GM12801 (cell line): Measurements from ENCODE around the gene SPTLC2.

Source experiments
- TF ChIP-seq, protein P1 (sequence below): IDR thresholded peaks from one replicate; pipeline ENCODE4 v1.5.1; 2011; ENCODE audit warnings: control low read depth; ENCODE audit not compliant: insufficient read length; ENCODE audit errors: extremely low read depth

SPTLC2 gene

DNA sequence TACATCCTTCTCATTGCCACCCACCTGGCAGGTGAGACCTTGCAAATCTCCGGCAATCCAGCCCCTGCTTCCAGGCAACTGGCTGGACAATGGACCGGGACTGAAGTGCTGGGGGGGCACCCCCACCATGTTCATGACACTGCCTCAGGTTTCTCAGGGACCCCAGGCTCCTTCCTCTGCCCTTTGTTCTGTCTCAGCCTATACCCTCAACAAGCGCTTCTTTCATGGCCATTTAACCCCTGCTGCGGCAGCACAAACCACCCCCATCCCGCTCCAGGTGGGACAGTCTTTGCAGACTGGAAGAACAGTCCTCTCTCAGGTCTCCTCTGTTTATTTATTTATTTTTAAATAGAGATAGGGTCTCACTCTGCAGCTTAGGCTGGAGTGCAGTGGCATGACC is 125.4 kb downstream of the SPTLC2 start:
- TF ChIP-seq, protein P1, sequence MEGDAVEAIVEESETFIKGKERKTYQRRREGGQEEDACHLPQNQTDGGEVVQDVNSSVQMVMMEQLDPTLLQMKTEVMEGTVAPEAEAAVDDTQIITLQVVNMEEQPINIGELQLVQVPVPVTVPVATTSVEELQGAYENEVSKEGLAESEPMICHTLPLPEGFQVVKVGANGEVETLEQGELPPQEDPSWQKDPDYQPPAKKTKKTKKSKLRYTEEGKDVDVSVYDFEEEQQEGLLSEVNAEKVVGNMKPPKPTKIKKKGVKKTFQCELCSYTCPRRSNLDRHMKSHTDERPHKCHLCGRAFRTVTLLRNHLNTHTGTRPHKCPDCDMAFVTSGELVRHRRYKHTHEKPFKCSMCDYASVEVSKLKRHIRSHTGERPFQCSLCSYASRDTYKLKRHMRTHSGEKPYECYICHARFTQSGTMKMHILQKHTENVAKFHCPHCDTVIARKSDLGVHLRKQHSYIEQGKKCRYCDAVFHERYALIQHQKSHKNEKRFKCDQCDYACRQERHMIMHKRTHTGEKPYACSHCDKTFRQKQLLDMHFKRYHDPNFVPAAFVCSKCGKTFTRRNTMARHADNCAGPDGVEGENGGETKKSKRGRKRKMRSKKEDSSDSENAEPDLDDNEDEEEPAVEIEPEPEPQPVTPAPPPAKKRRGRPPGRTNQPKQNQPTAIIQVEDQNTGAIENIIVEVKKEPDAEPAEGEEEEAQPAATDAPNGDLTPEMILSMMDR: no peak

DNA sequence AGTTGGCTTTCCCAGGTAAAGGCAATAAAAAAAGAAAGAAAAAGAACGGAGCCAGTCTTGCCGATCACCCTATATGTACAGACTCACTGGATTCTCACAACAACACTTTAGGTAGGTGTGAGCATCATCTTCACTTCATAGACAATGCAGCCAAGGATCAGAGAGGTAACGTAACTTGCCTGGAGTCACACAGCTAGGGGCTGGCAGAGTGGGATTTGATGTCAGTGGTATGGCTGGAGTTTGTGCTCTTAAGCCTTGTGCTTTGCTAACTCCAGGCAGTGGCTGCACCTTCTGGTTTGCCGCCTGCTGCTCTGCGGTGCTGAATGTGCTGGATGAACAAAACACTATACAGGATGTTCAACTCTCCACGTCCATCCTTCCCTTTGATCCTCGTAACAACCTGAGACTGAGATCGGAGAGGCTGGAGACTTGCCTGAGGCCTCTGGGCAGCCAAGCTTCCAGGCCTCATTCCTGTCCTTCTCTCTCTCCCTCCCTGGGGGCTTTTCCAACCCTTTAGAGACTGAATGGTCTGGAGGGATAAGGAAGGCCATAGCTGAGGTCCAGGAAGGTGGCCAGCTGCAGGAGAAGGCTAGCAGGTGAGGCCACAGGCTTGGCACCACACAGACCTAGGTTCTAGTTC is 126.0 kb downstream of the SPTLC2 start:
- TF ChIP-seq, protein P1: no peak

DNA sequence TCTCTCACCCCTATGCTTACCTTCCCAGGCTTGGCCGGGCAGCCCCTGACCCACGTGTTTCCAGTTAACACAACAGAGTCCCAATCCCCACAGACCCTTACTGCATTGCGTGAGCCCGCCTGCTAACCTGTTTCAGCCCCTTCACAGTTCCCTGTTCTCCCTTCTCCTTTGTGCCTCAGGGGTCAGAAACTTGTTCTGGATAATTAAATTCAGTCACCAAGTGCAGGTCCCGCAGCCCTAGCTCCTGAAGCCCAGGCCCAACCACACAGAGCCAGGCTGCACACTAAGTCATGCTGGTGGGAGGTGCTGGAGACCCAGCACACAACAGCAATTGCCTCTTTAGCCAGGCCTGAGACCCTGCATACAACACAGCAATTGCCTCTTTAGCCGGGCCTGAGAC is 127.4 kb downstream of the SPTLC2 start:
- TF ChIP-seq, protein P1: no peak

DNA sequence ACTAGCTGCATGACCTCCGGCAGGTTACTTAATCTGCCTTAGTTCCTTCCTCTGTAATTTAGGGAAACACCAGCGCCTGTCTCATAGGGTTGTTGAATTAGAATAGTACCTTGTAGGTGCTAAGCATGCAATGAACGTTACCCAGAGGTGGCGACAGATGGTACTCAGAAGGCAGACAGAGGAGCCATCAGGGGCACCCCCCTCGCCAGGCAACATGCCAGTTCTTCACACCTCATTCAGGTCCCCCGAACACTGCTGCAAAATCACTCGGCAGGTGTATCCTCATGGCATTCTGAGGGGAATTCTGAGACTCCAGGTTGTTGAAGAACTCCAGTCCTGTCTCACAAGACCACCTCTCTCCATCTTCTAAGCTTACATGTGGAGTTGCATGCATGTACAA is 127.9 kb downstream of the SPTLC2 start:
- TF ChIP-seq, protein P1: no peak

DNA sequence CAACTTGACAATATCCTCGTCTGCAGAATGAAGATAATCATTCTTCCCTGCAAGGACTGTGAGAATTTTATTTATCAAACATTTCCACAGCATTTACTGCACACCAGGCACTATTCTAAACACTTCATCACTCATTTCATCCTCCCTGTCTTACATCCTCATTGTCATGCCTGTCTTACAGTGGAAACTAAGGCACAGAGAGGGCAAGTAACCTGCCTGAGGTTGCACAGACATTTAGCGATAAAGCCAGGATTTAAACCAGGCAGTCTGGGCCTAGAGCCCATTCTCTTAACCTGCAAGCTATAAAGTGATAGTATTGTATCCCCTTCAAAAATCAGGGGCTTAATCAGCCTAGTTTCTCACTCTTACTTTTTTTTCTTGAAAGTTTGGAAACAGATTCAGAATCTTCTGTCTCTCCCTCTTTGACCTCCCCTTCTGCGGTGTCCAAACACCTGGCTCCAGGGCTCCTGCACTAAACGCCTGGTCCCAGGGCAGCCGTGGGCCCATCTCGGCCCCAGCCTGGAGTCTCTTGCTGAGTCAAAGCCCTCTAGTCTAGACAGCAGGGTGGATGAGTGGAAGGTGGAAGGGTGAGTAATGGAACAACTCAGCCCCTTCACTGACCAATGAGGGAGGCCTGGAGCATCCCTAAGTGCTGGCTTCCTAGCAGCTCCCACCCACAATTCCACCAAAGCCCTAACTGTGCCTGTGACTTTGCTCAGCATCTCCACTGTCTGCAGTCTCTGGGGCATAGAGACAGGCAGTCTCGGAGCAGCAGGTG is 130.3 kb downstream of the SPTLC2 start:
- TF ChIP-seq, protein P1: no peak

DNA sequence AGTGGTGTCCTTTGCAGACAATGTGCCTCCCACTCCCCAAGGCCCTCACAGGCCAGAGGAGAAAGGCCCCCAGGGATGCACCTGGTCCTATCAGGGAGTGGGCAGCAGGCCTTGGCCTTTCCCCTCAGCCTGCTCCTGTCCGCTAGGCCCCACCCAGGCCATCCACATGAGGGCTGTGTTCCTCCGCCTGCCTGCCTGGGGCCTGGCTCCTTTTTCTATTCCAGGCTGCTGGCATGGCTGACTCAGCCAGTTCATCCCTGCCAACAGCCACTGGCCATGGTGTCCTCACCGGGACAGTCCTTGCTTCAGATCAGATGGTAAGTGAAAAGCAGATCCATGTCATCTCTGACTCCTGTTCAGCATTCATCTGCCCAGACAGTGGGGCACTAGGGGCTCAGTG is 131.2 kb downstream of the SPTLC2 start:
- TF ChIP-seq, protein P1: no peak

DNA sequence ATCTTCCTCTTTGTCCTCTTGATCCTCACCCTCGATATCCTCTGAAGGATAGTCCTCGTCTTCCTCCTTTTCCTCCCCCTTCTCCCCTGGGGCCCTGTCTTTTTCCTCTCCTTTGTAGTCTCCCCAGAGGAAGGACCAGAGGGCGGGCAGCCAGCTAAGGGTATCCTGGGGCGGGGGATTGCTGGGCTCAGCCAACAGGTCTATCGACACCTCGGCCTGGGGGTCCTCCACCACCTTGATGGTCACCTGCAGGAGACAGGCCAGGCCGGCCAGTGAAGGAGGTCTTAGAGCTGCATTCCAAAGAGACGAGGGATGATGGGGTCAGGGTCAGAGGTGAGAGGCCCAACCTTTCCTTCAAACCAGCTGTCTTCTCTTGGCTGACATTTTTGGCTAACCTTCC is 134.0 kb downstream of the SPTLC2 start:
- TF ChIP-seq, protein P1: no peak
